ENCODE data around the gene MAN1C1.

MAN1C1 gene

GRCh38 chr1:25640646-25641328 lies 24.2 kb downstream of the MAN1C1 start:
- Histone ChIP-seq H3K4me3 (no peak overlapping the region), H3K27ac (no peak overlapping the region)
- DNase-seq (ENCODE audit: low spot score), result no peak
- no peak for TF ChIP-seq CTCF (IDR thresholded peaks at IDR 0.05)

- no peak for DNase-seq (ENCODE audit: low spot score)
- TF ChIP-seq CTCF (IDR thresholded peaks at IDR 0.05), result no peak
- Histone ChIP-seq H3K27ac (no peak overlapping the region), H3K4me3 (no peak overlapping the region)
These were observed 24.7 kb downstream of the MAN1C1 start for GRCh38 chr1:25641329-25641725.

GRCh38 chr1:25641931-25642573 lies 25.5 kb downstream of the MAN1C1 start:
- peak; percentile 62 for DNase-seq (ENCODE audit: low spot score)
- no peak for TF ChIP-seq CTCF (IDR thresholded peaks at IDR 0.05)
- peak overlapping the region in 1 of 2 donors; percentile 67 for H3K27ac ChIP-seq
- peak overlapping the region; percentile 26 for H3K4me3 ChIP-seq

GRCh38 chr1:25642574-25643108 lies 26.1 kb downstream of the MAN1C1 start:
- no peak for DNase-seq (ENCODE audit: low spot score)
- Histone ChIP-seq H3K4me3 (peak overlapping the region; percentile 26), H3K27ac (peak overlapping the region in 1 of 2 donors; percentile 67)
- TF ChIP-seq CTCF (IDR thresholded peaks at IDR 0.05), result no peak

GRCh38 chr1:25643929-25644328 lies 27.3 kb downstream of the MAN1C1 start:
- peak; percentile 17 for DNase-seq (ENCODE audit: low spot score)
- TF ChIP-seq CTCF (IDR thresholded peaks at IDR 0.05), result no peak
- Histone ChIP-seq H3K4me3 (no peak overlapping the region), H3K27ac (no peak overlapping the region)

GRCh38 chr1:25644962-25645361 lies 28.4 kb downstream of the MAN1C1 start:
- Histone ChIP-seq H3K4me3 (no peak overlapping the region), H3K27ac (no peak overlapping the region)
- peak; percentile 54 for DNase-seq (ENCODE audit: low spot score)
- no peak for TF ChIP-seq CTCF (IDR thresholded peaks at IDR 0.05)

All from coronary artery (tissue), 2 donors.